ENCODE measurements around the gene ZNF579. TPM values are rescaled to one million over a fixed set of nuclear protein-coding genes. Genes with fewer than 3 reads are reported as not detected.
"Not testable (repeated sequence)": the region's sequence is repeated elsewhere in the genome, so short reads cannot be mapped to it uniquely, and the experiment has no call there.

ZNF579 gene
- total RNA-seq, 1 donor from 2014 or later = 10.2 TPM

GRCh38 chr19:55583897-55584296, 3.2 kb upstream of the ZNF579 start:
- intact Hi-C loops (cut with micrococcal nuclease) = loop anchor here (5.0 kb wide), 1 partner anchor 327 kb away; the partner anchor contains the start of gene PPP6R1
- not testable (repeated sequence) for H3K4me3 Mint-ChIP-seq; DNase-seq (ENCODE audit: low spot score); H3K27ac Mint-ChIP-seq; H3K9me3 Mint-ChIP-seq; H3K36me3 Mint-ChIP-seq (ENCODE audit: low read depth)
- peaks cover 37% of the 10 kb centered on the region for H3K4me1 Mint-ChIP-seq (ENCODE audit: low read depth)
- H3K27me3 Mint-ChIP-seq (ENCODE audit: insufficient read depth) = peaks cover 22% of the 10 kb centered on the region

- H3K27ac Mint-ChIP-seq; H3K9me3 Mint-ChIP-seq; H3K36me3 Mint-ChIP-seq (ENCODE audit: low read depth); DNase-seq (ENCODE audit: low spot score): not testable (repeated sequence)
- Mint-ChIP-seq H3K27me3 (ENCODE audit: insufficient read depth) (peaks cover 21% of the 10 kb centered on the region), H3K4me1 (ENCODE audit: low read depth) (peaks cover 34% of the 10 kb centered on the region), H3K4me3 (peak overlapping the region; percentile 43)
- intact Hi-C loops (cut with micrococcal nuclease) = loop anchor here (5.0 kb wide), 1 partner anchor 325 kb away; the partner anchor contains the start of gene PPP6R1
Observed at GRCh38 chr19:55582284-55582683, 1.6 kb upstream of the ZNF579 start.

GRCh38 chr19:55581823-55582223, 1.2 kb upstream of the ZNF579 start:
- Mint-ChIP-seq H3K4me1 (ENCODE audit: low read depth) (peaks cover 31% of the 10 kb centered on the region), H3K4me3 (peak overlapping the region; percentile 91), H3K27me3 (ENCODE audit: insufficient read depth) (peaks cover 17% of the 10 kb centered on the region), H3K9me3 (no peaks in the 10 kb centered on the region), H3K36me3 (ENCODE audit: low read depth) (peaks cover 7% of the 10 kb centered on the region), H3K27ac (no peak overlapping the region)
- intact Hi-C loops (cut with micrococcal nuclease) = loop anchor here (2.0 to 5.0 kb wide), 2 partner anchors 53 to 325 kb away; partner anchors contain the start of gene PPP6R1
- no peak for DNase-seq (ENCODE audit: low spot score)

GRCh38 chr19:55581145-55581822, 636 bp upstream of the ZNF579 start:
- peaks cover 9% of the 10 kb centered on the region for H3K36me3 Mint-ChIP-seq (ENCODE audit: low read depth)
- peak overlapping the region; percentile 91 for H3K4me3 Mint-ChIP-seq
- H3K9me3 Mint-ChIP-seq = no peaks in the 10 kb centered on the region
- peaks cover 30% of the 10 kb centered on the region for H3K4me1 Mint-ChIP-seq (ENCODE audit: low read depth)
- H3K27me3 Mint-ChIP-seq (ENCODE audit: insufficient read depth) = peaks cover 17% of the 10 kb centered on the region
- H3K27ac Mint-ChIP-seq = no peak overlapping the region
- intact Hi-C loops (cut with micrococcal nuclease) = loop anchor here (2.0 to 5.0 kb wide), 2 partner anchors 54 to 324 kb away; partner anchors contain the start of gene PPP6R1
- DNase-seq (ENCODE audit: low spot score) = no peak

GRCh38 chr19:55579766-55580621, 654 bp downstream of the ZNF579 start:
- peaks cover 9% of the 10 kb centered on the region for H3K36me3 Mint-ChIP-seq (ENCODE audit: low read depth)
- no peak for DNase-seq (ENCODE audit: low spot score)
- no peaks in the 10 kb centered on the region for H3K9me3 Mint-ChIP-seq

GRCh38 chr19:55578761-55579747, 1.6 kb downstream of the ZNF579 start:
- Mint-ChIP-seq H3K36me3 (ENCODE audit: low read depth) (peaks cover 9% of the 10 kb centered on the region), H3K4me3 (peak overlapping the region; percentile 91), H3K4me1 (ENCODE audit: low read depth) (peaks cover 20% of the 10 kb centered on the region), H3K27me3 (ENCODE audit: insufficient read depth) (no peaks in the 10 kb centered on the region), H3K27ac (peak overlapping the region; percentile 83), H3K9me3 (no peaks in the 10 kb centered on the region)
- no peak for DNase-seq (ENCODE audit: low spot score)
- intact Hi-C loops (cut with micrococcal nuclease) = no loop called here

More at GRCh38 chr19:55579766-55580621, 654 bp downstream of the ZNF579 start:
- Mint-ChIP-seq H3K4me3 (peak overlapping the region; percentile 91), H3K27me3 (ENCODE audit: insufficient read depth) (peaks cover 6% of the 10 kb centered on the region), H3K4me1 (ENCODE audit: low read depth) (peaks cover 20% of the 10 kb centered on the region), H3K27ac (peak overlapping the region; percentile 83)
- intact Hi-C loops (cut with micrococcal nuclease) = loop anchor here (1.0 to 5.0 kb wide), 4 partner anchors 19 to 323 kb away; partner anchors contain the start of genes FIZ1, PPP6R1 and ZNF581

- intact Hi-C loops (cut with micrococcal nuclease) = no loop called here
- H3K36me3 Mint-ChIP-seq (ENCODE audit: low read depth) = peaks cover 9% of the 10 kb centered on the region
- H3K4me1 Mint-ChIP-seq (ENCODE audit: low read depth) = peaks cover 20% of the 10 kb centered on the region
- DNase-seq (ENCODE audit: low spot score) = no peak
- H3K27me3 Mint-ChIP-seq (ENCODE audit: insufficient read depth) = no peaks in the 10 kb centered on the region
- no peak overlapping the region for H3K27ac Mint-ChIP-seq
- no peak overlapping the region for H3K4me3 Mint-ChIP-seq
- no peaks in the 10 kb centered on the region for H3K9me3 Mint-ChIP-seq
Observed at GRCh38 chr19:55578031-55578760, 2.5 kb downstream of the ZNF579 start.

GRCh38 chr19:55576746-55577145, 3.9 kb downstream of the ZNF579 start:
- peaks cover 15% of the 10 kb centered on the region for H3K4me1 Mint-ChIP-seq (ENCODE audit: low read depth)
- H3K27me3 Mint-ChIP-seq (ENCODE audit: insufficient read depth) = no peaks in the 10 kb centered on the region
- DNase-seq (ENCODE audit: low spot score) = no peak
- H3K36me3 Mint-ChIP-seq (ENCODE audit: low read depth) = peaks cover 9% of the 10 kb centered on the region
- no peak overlapping the region for H3K27ac Mint-ChIP-seq
- intact Hi-C loops (cut with micrococcal nuclease) = no loop called here
- H3K4me3 Mint-ChIP-seq = peak overlapping the region; percentile 45
- no peaks in the 10 kb centered on the region for H3K9me3 Mint-ChIP-seq

- intact Hi-C loops (cut with micrococcal nuclease); DNase-seq (ENCODE audit: low spot score); H3K27ac Mint-ChIP-seq; H3K36me3 Mint-ChIP-seq (ENCODE audit: low read depth); H3K9me3 Mint-ChIP-seq; H3K27me3 Mint-ChIP-seq (ENCODE audit: insufficient read depth); H3K4me3 Mint-ChIP-seq; H3K4me1 Mint-ChIP-seq (ENCODE audit: low read depth): not testable (repeated sequence)
Observed at GRCh38 chr19:55573929-55574328, 6.7 kb downstream of the ZNF579 start.

GRCh38 chr19:55569477-55569876, 11.2 kb downstream of the ZNF579 start:
- intact Hi-C loops (cut with micrococcal nuclease); H3K27me3 Mint-ChIP-seq (ENCODE audit: insufficient read depth); H3K4me3 Mint-ChIP-seq; DNase-seq (ENCODE audit: low spot score); H3K4me1 Mint-ChIP-seq (ENCODE audit: low read depth); H3K9me3 Mint-ChIP-seq; H3K27ac Mint-ChIP-seq; H3K36me3 Mint-ChIP-seq (ENCODE audit: low read depth): not testable (repeated sequence)

- H3K36me3 Mint-ChIP-seq (ENCODE audit: low read depth) = no peaks in the 10 kb centered on the region
- intact Hi-C loops (cut with micrococcal nuclease) = no loop called here
Observed at GRCh38 chr19:55567708-55568328, 12.8 kb downstream of the ZNF579 start.

More at GRCh38 chr19:55567708-55568328, 12.8 kb downstream of the ZNF579 start:
- H3K4me3 Mint-ChIP-seq = no peak overlapping the region
- H3K27me3 Mint-ChIP-seq (ENCODE audit: insufficient read depth) = peaks cover 4% of the 10 kb centered on the region
- no peak for DNase-seq (ENCODE audit: low spot score)
- no peaks in the 10 kb centered on the region for H3K9me3 Mint-ChIP-seq
- no peaks in the 10 kb centered on the region for H3K4me1 Mint-ChIP-seq (ENCODE audit: low read depth)
- H3K27ac Mint-ChIP-seq = no peak overlapping the region

Measured in activated T-helper 1 cell treated with anti-CD3 and anti-CD28 coated beads, Interleukin-12 subunit alpha, Interleukin-12 subunit beta, Interleukin-2, Interleukin-4 antibody, amounts not matched to agents 30 ng/mL and 10 ng/mL and 1 ng/mL, durations not matched to agents 14 hours and 24 hours and 36 hours (primary cell).